Measurements from ENCODE around the gene SP140.

GRCh38 chr2:230266638-230267037 lies 41.1 kb downstream of the SP140 start:
- TF ChIP-seq, protein P1, sequence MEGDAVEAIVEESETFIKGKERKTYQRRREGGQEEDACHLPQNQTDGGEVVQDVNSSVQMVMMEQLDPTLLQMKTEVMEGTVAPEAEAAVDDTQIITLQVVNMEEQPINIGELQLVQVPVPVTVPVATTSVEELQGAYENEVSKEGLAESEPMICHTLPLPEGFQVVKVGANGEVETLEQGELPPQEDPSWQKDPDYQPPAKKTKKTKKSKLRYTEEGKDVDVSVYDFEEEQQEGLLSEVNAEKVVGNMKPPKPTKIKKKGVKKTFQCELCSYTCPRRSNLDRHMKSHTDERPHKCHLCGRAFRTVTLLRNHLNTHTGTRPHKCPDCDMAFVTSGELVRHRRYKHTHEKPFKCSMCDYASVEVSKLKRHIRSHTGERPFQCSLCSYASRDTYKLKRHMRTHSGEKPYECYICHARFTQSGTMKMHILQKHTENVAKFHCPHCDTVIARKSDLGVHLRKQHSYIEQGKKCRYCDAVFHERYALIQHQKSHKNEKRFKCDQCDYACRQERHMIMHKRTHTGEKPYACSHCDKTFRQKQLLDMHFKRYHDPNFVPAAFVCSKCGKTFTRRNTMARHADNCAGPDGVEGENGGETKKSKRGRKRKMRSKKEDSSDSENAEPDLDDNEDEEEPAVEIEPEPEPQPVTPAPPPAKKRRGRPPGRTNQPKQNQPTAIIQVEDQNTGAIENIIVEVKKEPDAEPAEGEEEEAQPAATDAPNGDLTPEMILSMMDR (IDR thresholded peaks at IDR 0.05; ENCODE audit: poor library complexity): no peak
- TF ChIP-seq EZH2 (IDR thresholded peaks at IDR 0.05; ENCODE audit: borderline replicate concordance) (no peak), EZH2phosphoT487 (IDR thresholded peaks at IDR 0.05; ENCODE audit: low read depth, severe bottlenecking, unreplicated experiment) (no peak)

All from hepatocyte (in vitro differentiated cells).